Muscle of leg (tissue), 11 donors: ENCODE results near the gene CFAP74. TPM values are rescaled to one million over a fixed set of nuclear protein-coding genes. Genes with fewer than 3 reads are reported as not detected.

Experiments
- DNase-seq: peaks from one replicate; pipeline ENCODE4 v3.0.0; 2013
- H3K27ac ChIP-seq: one replicate; pipeline ENCODE4 v1.5.1; 2013; ENCODE audit warnings: mild to moderate bottlenecking, low read length, control low read depth
- H3K27me3 ChIP-seq: one replicate; pipeline ENCODE4 v1.6.1; 2013; ENCODE audit warnings: low read length; ENCODE audit not compliant: control insufficient read depth, insufficient read depth
- H3K36me3 ChIP-seq: one replicate; pipeline ENCODE4 v1.6.1; 2013; ENCODE audit warnings: low read length; ENCODE audit not compliant: control insufficient read depth, insufficient read depth
- H3K4me1 ChIP-seq: one replicate; pipeline ENCODE4 v1.6.1; 2013; ENCODE audit warnings: low read length; ENCODE audit not compliant: control insufficient read depth, insufficient read depth
- H3K4me3 ChIP-seq: one replicate; pipeline ENCODE4 v1.5.1; 2013; ENCODE audit warnings: low read length, control low read depth
- H3K9me3 ChIP-seq: replicated peaks from 2 replicates; pipeline ENCODE4 v1.6.1; 2013; ENCODE audit warnings: low read depth, low read length; ENCODE audit not compliant: control insufficient read depth
- WGBS: methylation state at CpG from one replicate; pipeline ENCODE4 v1.1.5; 2013; ENCODE audit warnings: missing lambda C conversion rate; ENCODE audit not compliant: insufficient coverage; 5-methylcytosine and 5-hydroxymethylcytosine counted together
- polyA plus RNA-seq, 8 donors: library from polyadenylated mRNA; unstranded; fragments of 120-200 nt; gene quantifications; one replicate each; pipeline versions ENCODE4 v1.2.1 to v1.2.3, GENCODE V29; 2013; ENCODE audit warnings: inconsistent platforms in 1 of 8, low replicate concordance in 1 of 8; ENCODE audit not compliant: insufficient read length in 8 of 8, insufficient read depth in 1 of 8
- total RNA-seq: library from RNA; stranded (reverse); fragments of 120-200 nt; gene quantifications from one replicate; pipeline ENCODE4 v1.2.4, GENCODE V29; 2013

Gene CFAP74
- total and polyA plus RNA-seq, 9 donors = 0.04 to 0.72 (median 0.22) TPM; not detected in 2

DNA sequence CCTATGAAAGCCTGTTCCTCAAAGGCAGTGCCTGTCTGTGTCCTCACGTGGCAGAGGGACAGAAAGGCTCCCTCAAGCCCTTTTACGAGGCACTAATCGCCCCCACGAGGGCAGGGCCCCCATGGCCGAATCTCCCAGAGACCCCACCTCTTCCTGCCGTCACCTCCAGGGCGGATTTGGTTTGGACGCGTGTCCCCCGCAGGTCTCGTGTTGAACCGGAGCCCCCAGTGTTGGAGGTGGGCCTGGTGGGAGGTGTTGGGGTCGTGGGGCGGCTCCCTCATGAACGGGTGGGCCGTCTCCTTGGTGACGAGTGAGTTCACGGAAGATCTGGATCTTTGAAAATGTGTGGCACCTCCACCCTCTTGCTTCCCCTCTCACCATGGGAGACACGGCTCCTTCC is 27.6 kb downstream of the CFAP74 start:
- Histone ChIP-seq H3K36me3 (no peaks in the 10 kb centered on the region), H3K9me3 (no peaks in the 10 kb centered on the region), H3K27me3 (peaks cover 23% of the 10 kb centered on the region), H3K4me1 (peaks cover 4% of the 10 kb centered on the region), H3K4me3 (no peak overlapping the region), H3K27ac (no peak overlapping the region)
- DNase-seq = no peak
- 71% methylated on average over 8 of the region's 19 CpGs for WGBS

DNA sequence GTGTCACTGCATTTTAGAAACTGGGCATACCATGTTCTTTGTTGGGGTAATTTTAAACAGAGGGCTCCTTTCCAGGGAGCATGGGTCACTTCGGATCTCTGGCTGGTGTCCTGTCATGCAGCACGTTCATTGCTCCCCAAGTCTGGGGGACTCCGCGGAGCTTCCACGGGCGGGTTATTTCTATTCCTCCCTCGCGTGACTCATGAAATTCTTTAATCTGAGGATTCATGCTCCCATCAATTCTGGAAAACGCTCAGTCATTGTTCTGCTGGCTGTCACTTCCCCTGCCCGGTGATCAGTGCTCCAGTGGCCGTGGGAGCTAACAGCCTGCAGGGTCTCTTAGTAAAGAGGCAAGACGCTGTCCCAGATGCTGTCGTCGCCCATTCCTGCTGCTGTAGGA is 28.1 kb downstream of the CFAP74 start:
- no peak overlapping the region for H3K27ac ChIP-seq
- WGBS = 75% methylated on average over 11 of the region's 14 CpGs
- H3K36me3 ChIP-seq = no peaks in the 10 kb centered on the region
- H3K9me3 ChIP-seq = no peaks in the 10 kb centered on the region
- H3K4me3 ChIP-seq = no peak overlapping the region
- peaks cover 23% of the 10 kb centered on the region for H3K27me3 ChIP-seq
- H3K4me1 ChIP-seq = peaks cover 4% of the 10 kb centered on the region
- DNase-seq = no peak

DNA sequence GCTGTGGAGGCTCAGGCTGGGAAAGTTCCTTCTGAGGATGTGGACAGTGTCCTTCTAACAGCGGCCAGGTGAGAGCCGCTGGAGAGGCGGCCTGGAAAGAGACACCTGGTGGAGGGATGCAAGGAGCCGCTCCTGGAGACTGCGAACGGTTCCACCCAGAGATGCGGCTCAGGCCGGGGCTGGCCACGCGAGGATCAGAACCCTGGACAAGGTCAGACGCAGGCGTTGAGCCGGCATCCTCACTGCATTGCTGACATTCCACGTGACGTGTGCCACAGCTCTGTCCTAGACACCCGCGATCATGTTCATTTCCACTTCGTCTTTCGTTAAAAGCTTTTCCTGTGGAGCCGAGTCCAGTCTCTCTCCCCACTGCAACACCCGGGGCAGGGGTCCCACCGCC is 28.8 kb downstream of the CFAP74 start:
- peaks cover 23% of the 10 kb centered on the region for H3K27me3 ChIP-seq
- DNase-seq = no peak
- no peaks in the 10 kb centered on the region for H3K9me3 ChIP-seq
- no peak overlapping the region for H3K4me3 ChIP-seq
- H3K36me3 ChIP-seq = no peaks in the 10 kb centered on the region
- H3K4me1 ChIP-seq = peaks cover 4% of the 10 kb centered on the region
- WGBS = 50% methylated on average over 17 of the region's 22 CpGs
- H3K27ac ChIP-seq = no peak overlapping the region

DNA sequence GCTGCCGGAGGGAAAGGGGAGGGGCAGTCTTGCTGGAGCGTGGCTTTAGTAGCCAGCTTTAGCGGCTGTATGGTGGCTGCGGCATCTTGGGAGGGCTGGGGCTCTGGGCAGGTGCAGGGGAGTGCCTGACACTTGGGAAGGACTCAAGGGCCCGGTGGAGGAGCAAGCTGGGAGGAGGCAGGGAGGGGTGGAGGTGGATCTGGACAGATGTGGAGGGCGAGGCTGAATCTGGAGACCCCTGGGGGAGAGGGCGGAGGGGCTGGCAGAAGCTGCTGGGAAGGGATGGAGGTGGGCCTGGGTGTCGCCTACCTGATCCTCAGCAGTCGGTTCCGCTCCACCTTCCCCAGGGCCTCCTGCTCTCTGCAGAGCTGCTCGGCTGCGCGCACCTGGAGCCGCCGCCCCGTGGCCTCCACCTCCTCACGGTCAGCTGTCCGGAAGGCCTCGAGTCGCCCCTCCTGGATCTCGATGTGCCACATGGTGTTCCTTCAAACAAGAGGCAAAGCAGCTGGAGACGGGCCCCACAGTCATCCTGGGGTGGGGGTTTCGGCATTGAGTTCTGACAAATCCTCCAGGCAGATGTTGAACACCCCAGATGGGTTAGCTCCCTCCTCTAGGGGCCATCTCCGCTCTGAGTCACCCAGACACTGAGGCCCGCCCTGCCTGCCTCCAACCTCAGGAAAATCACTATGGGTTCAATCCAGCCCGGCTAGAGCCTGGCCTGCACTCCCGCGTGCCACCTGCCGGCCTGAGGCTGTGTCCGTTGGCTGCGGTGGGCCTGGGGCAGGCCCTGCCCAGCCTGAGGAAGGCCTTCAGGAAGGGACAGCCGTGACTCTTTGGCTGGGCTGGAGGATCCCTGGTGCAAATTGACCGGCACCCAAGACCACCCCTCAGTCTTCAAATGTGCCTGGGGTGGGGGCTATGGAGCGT is 29.6 kb downstream of the CFAP74 start:
- WGBS = 76% methylated on average over 34 of the region's 34 CpGs
- Histone ChIP-seq H3K27me3 (peaks cover 23% of the 10 kb centered on the region), H3K9me3 (no peaks in the 10 kb centered on the region), H3K4me3 (no peak overlapping the region), H3K27ac (no peak overlapping the region), H3K4me1 (peaks cover 4% of the 10 kb centered on the region), H3K36me3 (no peaks in the 10 kb centered on the region)
- no peak for DNase-seq

DNA sequence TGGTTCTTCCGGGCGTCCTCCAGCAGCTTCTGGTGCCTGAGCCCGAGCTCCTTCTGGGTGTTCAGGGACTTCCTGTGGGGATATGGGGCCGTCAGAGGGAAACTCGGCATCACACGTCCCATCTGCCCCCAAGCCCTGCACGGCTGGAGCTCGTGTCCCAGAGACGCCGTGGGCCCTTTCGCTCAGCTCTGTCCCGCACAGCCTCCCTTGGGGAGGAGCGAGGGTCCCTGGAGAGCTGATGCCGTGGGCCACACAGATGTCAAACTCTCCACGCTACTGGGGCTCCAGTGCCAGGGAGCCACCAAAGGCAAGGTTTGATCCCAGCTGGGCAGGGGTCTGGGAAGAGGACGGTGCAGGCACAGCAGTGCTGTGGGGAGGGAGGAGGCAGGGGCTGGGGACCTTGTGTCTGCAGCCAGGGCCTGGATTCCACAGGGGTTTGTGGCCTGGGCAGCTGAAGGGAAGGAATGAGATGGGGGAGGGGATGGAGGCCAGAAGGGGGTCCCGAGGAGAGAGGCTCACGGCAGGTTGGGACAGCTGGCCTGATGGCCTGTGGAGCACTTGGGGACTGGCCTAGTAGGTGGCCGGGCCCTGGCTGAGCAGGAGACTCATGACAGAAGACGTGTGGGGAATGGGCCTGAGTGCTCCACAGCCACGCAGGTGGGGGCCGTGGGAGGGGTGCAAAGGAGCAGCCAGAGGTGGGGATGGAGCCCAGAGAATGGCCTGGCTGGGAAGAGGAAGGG is 30.4 kb downstream of the CFAP74 start:
- no peak overlapping the region for H3K4me3 ChIP-seq
- 51% methylated on average over 19 of the region's 22 CpGs for WGBS
- peaks cover 4% of the 10 kb centered on the region for H3K4me1 ChIP-seq
- H3K9me3 ChIP-seq = no peaks in the 10 kb centered on the region
- DNase-seq = no peak
- no peaks in the 10 kb centered on the region for H3K36me3 ChIP-seq
- H3K27me3 ChIP-seq = peaks cover 23% of the 10 kb centered on the region
- H3K27ac ChIP-seq = no peak overlapping the region

DNA sequence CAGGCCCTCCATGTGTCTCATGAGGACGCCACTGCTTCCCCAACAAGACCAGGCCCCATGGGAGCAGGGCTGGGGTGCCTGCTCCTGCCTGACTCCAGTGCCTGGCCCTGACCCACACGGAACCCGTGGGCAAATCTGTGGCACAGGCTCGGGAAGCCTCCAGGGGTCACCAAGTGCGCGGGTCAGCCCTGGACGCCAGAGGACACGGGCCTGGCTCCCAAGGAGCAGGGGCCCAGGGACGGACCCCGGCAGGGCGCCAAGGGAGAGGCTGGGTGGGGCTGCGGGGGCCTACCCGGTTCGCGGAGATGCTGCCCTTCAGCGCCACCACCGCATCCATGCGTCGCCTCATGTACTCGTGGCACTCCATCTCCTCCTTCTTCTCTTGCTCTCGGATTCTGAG is 31.9 kb downstream of the CFAP74 start:
- no peaks in the 10 kb centered on the region for H3K9me3 ChIP-seq
- no peak for DNase-seq
- H3K27ac ChIP-seq = no peak overlapping the region
- H3K27me3 ChIP-seq = peaks cover 20% of the 10 kb centered on the region
- H3K4me1 ChIP-seq = peaks cover 4% of the 10 kb centered on the region
- no peak overlapping the region for H3K4me3 ChIP-seq
- no peaks in the 10 kb centered on the region for H3K36me3 ChIP-seq
- 87% methylated on average over 21 of the region's 21 CpGs for WGBS

DNA sequence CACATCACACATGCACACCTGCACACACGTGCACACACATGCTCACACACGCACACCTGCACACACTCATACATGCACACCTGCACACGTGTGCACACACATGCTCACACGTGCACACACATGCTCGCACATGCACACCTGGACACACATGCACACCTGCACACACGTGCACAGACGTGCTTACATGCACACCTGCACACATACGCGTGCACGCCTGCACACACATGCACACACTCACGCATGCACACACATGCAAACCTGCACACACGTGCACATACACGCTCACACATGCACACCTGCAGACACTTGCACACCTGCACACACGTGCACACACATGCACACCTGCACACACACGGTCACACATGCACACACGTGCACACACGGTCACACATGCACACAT is 32.6 kb downstream of the CFAP74 start:
- H3K36me3 ChIP-seq = no peaks in the 10 kb centered on the region
- no peak overlapping the region for H3K27ac ChIP-seq
- H3K27me3 ChIP-seq = peaks cover 24% of the 10 kb centered on the region
- peaks cover 4% of the 10 kb centered on the region for H3K4me1 ChIP-seq
- no peak for DNase-seq
- 92% methylated on average over 17 of the region's 17 CpGs for WGBS
- H3K4me3 ChIP-seq = no peak overlapping the region
- H3K9me3 ChIP-seq = no peaks in the 10 kb centered on the region

DNA sequence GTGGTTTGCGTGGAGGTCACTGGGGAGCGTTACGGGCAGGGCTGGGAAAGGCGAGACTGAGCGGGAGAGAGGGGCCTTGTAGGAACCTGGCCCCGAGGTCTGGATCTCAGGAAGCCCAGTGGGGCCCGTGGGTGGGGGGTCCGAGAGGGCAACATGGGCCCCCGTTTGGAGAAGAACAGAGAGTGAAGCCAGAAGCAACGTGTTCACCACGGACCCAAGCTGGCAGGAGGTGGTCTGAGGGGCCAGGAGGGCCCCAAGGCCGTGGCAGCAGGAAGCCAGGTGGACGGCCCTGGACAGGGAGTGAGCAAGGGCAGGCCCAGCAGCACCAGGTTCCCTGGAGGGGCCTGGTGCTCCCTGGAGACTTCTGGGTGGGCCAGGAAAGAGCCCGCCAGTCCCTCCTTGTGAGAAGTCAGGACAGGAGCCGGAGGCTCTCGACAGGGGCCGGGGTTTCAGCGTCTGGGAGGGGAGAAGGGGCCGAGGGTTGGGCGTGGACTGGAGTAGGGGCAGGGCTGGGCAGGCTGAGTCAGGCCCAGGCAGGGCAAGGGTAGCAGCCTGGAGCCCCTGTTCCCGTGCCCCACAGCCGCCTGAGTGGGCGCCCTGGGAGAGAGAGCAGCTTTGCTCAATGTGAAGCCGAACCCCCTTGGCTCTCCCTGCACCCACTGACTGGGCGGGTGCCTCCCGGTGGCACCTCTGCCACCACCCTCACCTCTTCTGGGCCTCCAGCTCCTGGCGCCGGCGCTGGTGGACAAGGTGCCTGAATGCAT is 33.5 kb downstream of the CFAP74 start:
- Histone ChIP-seq H3K9me3 (no peaks in the 10 kb centered on the region), H3K36me3 (no peaks in the 10 kb centered on the region), H3K4me1 (peaks cover 4% of the 10 kb centered on the region), H3K27ac (no peak overlapping the region), H3K4me3 (no peak overlapping the region), H3K27me3 (peaks cover 27% of the 10 kb centered on the region)
- no peak for DNase-seq
- WGBS = 62% methylated on average over 26 of the region's 29 CpGs

DNA sequence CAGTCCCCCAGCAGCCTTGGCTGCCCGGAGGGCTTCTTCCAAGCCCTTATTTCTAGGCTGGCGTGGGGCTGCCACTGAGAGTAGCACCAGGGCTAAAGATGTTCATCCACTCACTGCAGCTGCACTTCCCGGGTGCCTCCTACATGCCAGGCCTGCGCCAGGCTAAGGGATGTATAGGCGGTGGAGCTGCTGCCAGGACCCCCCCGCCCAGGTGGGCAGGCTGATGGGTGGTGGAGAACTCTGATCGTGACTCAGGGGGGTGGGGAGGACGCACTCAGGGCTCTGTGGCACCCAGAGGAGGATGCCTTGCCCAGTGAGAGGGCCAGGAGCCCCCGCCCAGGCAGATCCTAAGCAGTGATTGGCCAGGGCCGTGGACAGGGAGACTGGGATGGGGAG is 34.1 kb downstream of the CFAP74 start:
- no peak overlapping the region for H3K4me3 ChIP-seq
- H3K36me3 ChIP-seq = no peaks in the 10 kb centered on the region
- no peak for DNase-seq
- peaks cover 27% of the 10 kb centered on the region for H3K27me3 ChIP-seq
- 73% methylated on average over 6 of the region's 10 CpGs for WGBS
- peaks cover 4% of the 10 kb centered on the region for H3K4me1 ChIP-seq
- H3K9me3 ChIP-seq = no peaks in the 10 kb centered on the region
- H3K27ac ChIP-seq = no peak overlapping the region
